ENCODE measurements around the gene PCP4. TPM values are rescaled to one million over a fixed set of nuclear protein-coding genes. Genes with fewer than 3 reads are reported as not detected.

Gene PCP4
- polyA plus RNA-seq, 1 donor, result 20.5 TPM

GRCh38 chr21:39913706-39914305 lies 46.6 kb downstream of the PCP4 start:
- Histone ChIP-seq H3K4me1 (ENCODE audit: control insufficient read depth, insufficient read depth, low read length) (no peaks in the 10 kb centered on the region), H3K9me3 (ENCODE audit: control insufficient read depth, low read depth, low read length) (no peaks in the 10 kb centered on the region), H3K27ac (ENCODE audit: low read length) (no peak overlapping the region), H3K27me3 (ENCODE audit: control insufficient read depth, insufficient read depth, low read length) (no peaks in the 10 kb centered on the region), H3K4me3 (ENCODE audit: low read length) (no peak overlapping the region), H3K36me3 (ENCODE audit: control insufficient read depth, insufficient read depth, low read length) (no peaks in the 10 kb centered on the region)
- no CpG with 5 or more reads among the region's 8 CpGs for whole genome bisulfite sequencing (ENCODE audit: insufficient coverage, low lambda C conversion rate)
- no peak for DNase-seq

GRCh38 chr21:39915881-39916280 lies 48.6 kb downstream of the PCP4 start:
- DNase-seq, result no peak
- H3K9me3 ChIP-seq (ENCODE audit: control insufficient read depth, low read depth, low read length), result no peaks in the 10 kb centered on the region
- no peaks in the 10 kb centered on the region for H3K36me3 ChIP-seq (ENCODE audit: control insufficient read depth, insufficient read depth, low read length)
- no peak overlapping the region for H3K4me3 ChIP-seq (ENCODE audit: low read length)
- no peaks in the 10 kb centered on the region for H3K4me1 ChIP-seq (ENCODE audit: control insufficient read depth, insufficient read depth, low read length)
- no peaks in the 10 kb centered on the region for H3K27me3 ChIP-seq (ENCODE audit: control insufficient read depth, insufficient read depth, low read length)
- no peak overlapping the region for H3K27ac ChIP-seq (ENCODE audit: low read length)
- whole genome bisulfite sequencing (ENCODE audit: insufficient coverage, low lambda C conversion rate), result 80% methylated on average over 1 of the region's 1 CpG

GRCh38 chr21:39918558-39918957 lies 51.3 kb downstream of the PCP4 start:
- no CpG with 5 or more reads among the region's 4 CpGs for WGBS (ENCODE audit: insufficient coverage, low lambda C conversion rate)
- H3K4me1 ChIP-seq (ENCODE audit: control insufficient read depth, insufficient read depth, low read length), result no peaks in the 10 kb centered on the region
- no peaks in the 10 kb centered on the region for H3K9me3 ChIP-seq (ENCODE audit: control insufficient read depth, low read depth, low read length)
- no peak for DNase-seq
- H3K36me3 ChIP-seq (ENCODE audit: control insufficient read depth, insufficient read depth, low read length), result no peaks in the 10 kb centered on the region
- no peak overlapping the region for H3K4me3 ChIP-seq (ENCODE audit: low read length)
- no peaks in the 10 kb centered on the region for H3K27me3 ChIP-seq (ENCODE audit: control insufficient read depth, insufficient read depth, low read length)
- H3K27ac ChIP-seq (ENCODE audit: low read length), result no peak overlapping the region

- H3K4me3 ChIP-seq (ENCODE audit: low read length), result no peak overlapping the region
- no CpG with 5 or more reads among the region's 10 CpGs for WGBS (ENCODE audit: insufficient coverage, low lambda C conversion rate)
- no peaks in the 10 kb centered on the region for H3K36me3 ChIP-seq (ENCODE audit: control insufficient read depth, insufficient read depth, low read length)
Observed at GRCh38 chr21:39923476-39923875, 56.2 kb downstream of the PCP4 start.

GRCh38 chr21:39924577-39925308 lies 57.5 kb downstream of the PCP4 start:
- Histone ChIP-seq H3K36me3 (ENCODE audit: control insufficient read depth, insufficient read depth, low read length) (no peaks in the 10 kb centered on the region), H3K27me3 (ENCODE audit: control insufficient read depth, insufficient read depth, low read length) (no peaks in the 10 kb centered on the region), H3K9me3 (ENCODE audit: control insufficient read depth, low read depth, low read length) (no peaks in the 10 kb centered on the region), H3K4me1 (ENCODE audit: control insufficient read depth, insufficient read depth, low read length) (no peaks in the 10 kb centered on the region), H3K27ac (ENCODE audit: low read length) (no peak overlapping the region), H3K4me3 (ENCODE audit: low read length) (no peak overlapping the region)
- no peak for DNase-seq
- no CpG with 5 or more reads among the region's 8 CpGs for WGBS (ENCODE audit: insufficient coverage, low lambda C conversion rate)

More at GRCh38 chr21:39923476-39923875, 56.2 kb downstream of the PCP4 start:
- no peak for DNase-seq
- H3K27me3 ChIP-seq (ENCODE audit: control insufficient read depth, insufficient read depth, low read length), result no peaks in the 10 kb centered on the region
- H3K4me1 ChIP-seq (ENCODE audit: control insufficient read depth, insufficient read depth, low read length), result no peaks in the 10 kb centered on the region
- H3K27ac ChIP-seq (ENCODE audit: low read length), result no peak overlapping the region
- no peaks in the 10 kb centered on the region for H3K9me3 ChIP-seq (ENCODE audit: control insufficient read depth, low read depth, low read length)

- no peaks in the 10 kb centered on the region for H3K9me3 ChIP-seq (ENCODE audit: control insufficient read depth, low read depth, low read length)
- H3K27me3 ChIP-seq (ENCODE audit: control insufficient read depth, insufficient read depth, low read length), result no peaks in the 10 kb centered on the region
- DNase-seq, result no peak
- H3K4me1 ChIP-seq (ENCODE audit: control insufficient read depth, insufficient read depth, low read length), result no peaks in the 10 kb centered on the region
- H3K36me3 ChIP-seq (ENCODE audit: control insufficient read depth, insufficient read depth, low read length), result no peaks in the 10 kb centered on the region
- no peak overlapping the region for H3K27ac ChIP-seq (ENCODE audit: low read length)
- no CpG with 5 or more reads among the region's 2 CpGs for WGBS (ENCODE audit: insufficient coverage, low lambda C conversion rate)
- no peak overlapping the region for H3K4me3 ChIP-seq (ENCODE audit: low read length)
Observed at GRCh38 chr21:39927304-39927886, 60.2 kb downstream of the PCP4 start.

GRCh38 chr21:39932335-39932734 lies 65.1 kb downstream of the PCP4 start:
- H3K4me3 ChIP-seq (ENCODE audit: low read length), result no peak overlapping the region
- H3K36me3 ChIP-seq (ENCODE audit: control insufficient read depth, insufficient read depth, low read length), result no peaks in the 10 kb centered on the region
- no peak overlapping the region for H3K27ac ChIP-seq (ENCODE audit: low read length)
- H3K9me3 ChIP-seq (ENCODE audit: control insufficient read depth, low read depth, low read length), result no peaks in the 10 kb centered on the region
- 88% methylated on average over 1 of the region's 1 CpG for WGBS (ENCODE audit: insufficient coverage, low lambda C conversion rate)
- no peak for DNase-seq
- H3K27me3 ChIP-seq (ENCODE audit: control insufficient read depth, insufficient read depth, low read length), result no peaks in the 10 kb centered on the region
- H3K4me1 ChIP-seq (ENCODE audit: control insufficient read depth, insufficient read depth, low read length), result no peaks in the 10 kb centered on the region

GRCh38 chr21:39934895-39935294 lies 67.7 kb downstream of the PCP4 start:
- Histone ChIP-seq H3K4me3 (ENCODE audit: low read length) (no peak overlapping the region), H3K36me3 (ENCODE audit: control insufficient read depth, insufficient read depth, low read length) (no peaks in the 10 kb centered on the region), H3K27ac (ENCODE audit: low read length) (no peak overlapping the region), H3K4me1 (ENCODE audit: control insufficient read depth, insufficient read depth, low read length) (no peaks in the 10 kb centered on the region), H3K27me3 (ENCODE audit: control insufficient read depth, insufficient read depth, low read length) (no peaks in the 10 kb centered on the region), H3K9me3 (ENCODE audit: control insufficient read depth, low read depth, low read length) (no peaks in the 10 kb centered on the region)
- no peak for DNase-seq
- no CpG with 5 or more reads among the region's 2 CpGs for WGBS (ENCODE audit: insufficient coverage, low lambda C conversion rate)

GRCh38 chr21:39935716-39936115 lies 68.5 kb downstream of the PCP4 start:
- WGBS (ENCODE audit: insufficient coverage, low lambda C conversion rate), result no CpG with 5 or more reads among the region's 5 CpGs
- H3K27ac ChIP-seq (ENCODE audit: low read length), result no peak overlapping the region
- H3K4me3 ChIP-seq (ENCODE audit: low read length), result no peak overlapping the region
- H3K36me3 ChIP-seq (ENCODE audit: control insufficient read depth, insufficient read depth, low read length), result no peaks in the 10 kb centered on the region
- H3K27me3 ChIP-seq (ENCODE audit: control insufficient read depth, insufficient read depth, low read length), result no peaks in the 10 kb centered on the region
- no peaks in the 10 kb centered on the region for H3K4me1 ChIP-seq (ENCODE audit: control insufficient read depth, insufficient read depth, low read length)
- no peaks in the 10 kb centered on the region for H3K9me3 ChIP-seq (ENCODE audit: control insufficient read depth, low read depth, low read length)
- DNase-seq, result no peak

- DNase-seq, result no peak
- Histone ChIP-seq H3K4me3 (ENCODE audit: low read length) (no peak overlapping the region), H3K9me3 (ENCODE audit: control insufficient read depth, low read depth, low read length) (no peaks in the 10 kb centered on the region), H3K4me1 (ENCODE audit: control insufficient read depth, insufficient read depth, low read length) (no peaks in the 10 kb centered on the region), H3K36me3 (ENCODE audit: control insufficient read depth, insufficient read depth, low read length) (no peaks in the 10 kb centered on the region), H3K27ac (ENCODE audit: low read length) (no peak overlapping the region), H3K27me3 (ENCODE audit: control insufficient read depth, insufficient read depth, low read length) (no peaks in the 10 kb centered on the region)
- 60% methylated on average over 1 of the region's 8 CpGs for WGBS (ENCODE audit: insufficient coverage, low lambda C conversion rate)
Observed at GRCh38 chr21:39938086-39938625, 70.9 kb downstream of the PCP4 start.
